DOHH2 (cell line): Measurements from ENCODE around the gene COLQ.

Experiments used
- EZH2phosphoT487 ChIP-seq: fragments of 200-600 bp; sonication (generic); IDR thresholded peaks from 2 replicates; pipeline ENCODE4 v1.6.1; 2017; ENCODE audit warnings: borderline replicate concordance, mild to moderate bottlenecking, antibody characterized with exemption, low read length, moderate library complexity, mixed read lengths
- TF ChIP-seq, protein P1 (sequence below): fragments of 200-600 bp; sonication (generic); IDR thresholded peaks from one replicate; pipeline ENCODE4 v1.5.1; 2014; ENCODE audit warnings: antibody characterized with exemption, mild to moderate bottlenecking, low read depth, low read length; ENCODE audit not compliant: poor library complexity, severe bottlenecking

DNA sequence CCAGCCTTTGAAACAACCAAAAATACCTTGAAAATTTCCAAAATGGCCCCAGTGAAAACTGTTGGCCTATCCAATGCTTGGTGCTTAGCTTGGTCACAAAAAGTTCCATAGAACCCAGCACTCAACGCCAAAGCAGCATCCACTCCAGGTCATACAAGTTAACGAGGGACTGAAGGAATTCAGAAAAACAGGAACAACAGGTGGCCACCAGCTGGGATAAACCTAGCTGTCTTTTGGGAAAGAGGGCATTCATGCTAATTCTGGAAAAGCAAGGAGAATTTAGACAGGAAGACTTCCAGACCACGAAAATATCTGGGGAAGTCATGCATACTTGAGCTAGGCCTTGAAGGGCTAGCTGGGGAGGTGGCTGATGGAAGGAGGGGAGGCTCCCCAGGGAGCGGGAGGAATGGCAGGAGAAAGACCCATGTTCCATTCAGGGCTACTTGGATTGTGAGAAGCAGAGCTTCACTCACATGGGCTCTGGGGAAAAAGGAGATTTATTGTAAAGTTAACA is 28.6 kb downstream of the COLQ start:
- TF ChIP-seq, protein P1, sequence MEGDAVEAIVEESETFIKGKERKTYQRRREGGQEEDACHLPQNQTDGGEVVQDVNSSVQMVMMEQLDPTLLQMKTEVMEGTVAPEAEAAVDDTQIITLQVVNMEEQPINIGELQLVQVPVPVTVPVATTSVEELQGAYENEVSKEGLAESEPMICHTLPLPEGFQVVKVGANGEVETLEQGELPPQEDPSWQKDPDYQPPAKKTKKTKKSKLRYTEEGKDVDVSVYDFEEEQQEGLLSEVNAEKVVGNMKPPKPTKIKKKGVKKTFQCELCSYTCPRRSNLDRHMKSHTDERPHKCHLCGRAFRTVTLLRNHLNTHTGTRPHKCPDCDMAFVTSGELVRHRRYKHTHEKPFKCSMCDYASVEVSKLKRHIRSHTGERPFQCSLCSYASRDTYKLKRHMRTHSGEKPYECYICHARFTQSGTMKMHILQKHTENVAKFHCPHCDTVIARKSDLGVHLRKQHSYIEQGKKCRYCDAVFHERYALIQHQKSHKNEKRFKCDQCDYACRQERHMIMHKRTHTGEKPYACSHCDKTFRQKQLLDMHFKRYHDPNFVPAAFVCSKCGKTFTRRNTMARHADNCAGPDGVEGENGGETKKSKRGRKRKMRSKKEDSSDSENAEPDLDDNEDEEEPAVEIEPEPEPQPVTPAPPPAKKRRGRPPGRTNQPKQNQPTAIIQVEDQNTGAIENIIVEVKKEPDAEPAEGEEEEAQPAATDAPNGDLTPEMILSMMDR = no peak
- no peak for TF ChIP-seq EZH2phosphoT487
